ENCODE data around the gene POLR3B. TPM values are rescaled to one million over a fixed set of nuclear protein-coding genes. Genes with fewer than 3 reads are reported as not detected.
A peak's percentile ranks its signal among the peaks of the same experiment; 100 is the strongest.
"Not testable (repeated sequence)": the region's sequence is repeated elsewhere in the genome, so short reads cannot be mapped to it uniquely, and the experiment has no call there.

The POLR3B gene
- total RNA-seq, 1 donor = 11.9 TPM

DNA sequence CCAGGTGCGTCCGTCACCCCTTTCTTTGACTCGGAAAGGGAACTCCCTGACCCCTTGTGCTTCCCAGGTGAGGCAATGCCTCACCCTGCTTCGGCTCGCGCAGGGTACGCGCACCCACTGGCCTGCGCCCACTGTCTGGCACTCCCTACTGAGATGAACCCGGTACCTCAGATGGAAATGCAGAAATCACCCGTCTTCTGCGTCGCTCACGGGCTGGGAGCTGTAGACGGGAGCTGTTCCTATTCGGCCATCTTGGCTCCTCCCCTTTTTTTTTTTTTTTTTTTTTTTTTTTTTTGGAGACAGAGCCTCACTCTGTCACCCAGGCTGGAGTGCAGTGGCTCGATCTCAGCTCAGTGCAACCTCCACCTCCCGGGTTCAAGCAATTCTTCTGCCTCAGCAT is 120.1 kb downstream of the POLR3B start:
- not testable (repeated sequence) for H3K4me1 ChIP-seq (ENCODE audit: insufficient read depth, low read length); H3K36me3 ChIP-seq (ENCODE audit: insufficient read depth, low read length); H3K4me2 ChIP-seq (ENCODE audit: insufficient read depth, low read length); H3K4me3 ChIP-seq (ENCODE audit: insufficient read depth, low read length); H3K27ac ChIP-seq (ENCODE audit: low read depth, low read length); H3K27me3 ChIP-seq (ENCODE audit: insufficient read depth, low read length); H2AFZ ChIP-seq (ENCODE audit: low read length); H3K9me3 ChIP-seq (ENCODE audit: low read depth, low read length); H4K20me1 ChIP-seq (ENCODE audit: insufficient read depth, low read length); H3K79me2 ChIP-seq (ENCODE audit: insufficient read depth, low read length); DNase-seq (ENCODE audit: insufficient read length, low spot score, missing footprints)

- H3K79me2 ChIP-seq (ENCODE audit: insufficient read depth, low read length) = no peaks in the 10 kb centered on the region
- peaks cover 2% of the 10 kb centered on the region for H3K36me3 ChIP-seq (ENCODE audit: insufficient read depth, low read length)
- H4K20me1 ChIP-seq (ENCODE audit: insufficient read depth, low read length) = no peaks in the 10 kb centered on the region
- peak; percentile 75 for DNase-seq (ENCODE audit: insufficient read length, low spot score, missing footprints)
- no peaks in the 10 kb centered on the region for H3K9me3 ChIP-seq (ENCODE audit: low read depth, low read length)
- H3K27ac ChIP-seq (ENCODE audit: low read depth, low read length) = no peak overlapping the region
- H3K4me3 ChIP-seq (ENCODE audit: insufficient read depth, low read length) = no peak overlapping the region
- no peak overlapping the region for H2AFZ ChIP-seq (ENCODE audit: low read length)
- TF ChIP-seq CTCF (IDR thresholded peaks at IDR 0.05; ENCODE audit: extremely low read depth, low read depth, low read length) = no peak
- H3K27me3 ChIP-seq (ENCODE audit: insufficient read depth, low read length) = no peaks in the 10 kb centered on the region
- H3K4me2 ChIP-seq (ENCODE audit: insufficient read depth, low read length) = no peak overlapping the region
- no peaks in the 10 kb centered on the region for H3K4me1 ChIP-seq (ENCODE audit: insufficient read depth, low read length)
Observed at GRCh38 chr12:106480251-106480650, 122.7 kb downstream of the POLR3B start.

DNA sequence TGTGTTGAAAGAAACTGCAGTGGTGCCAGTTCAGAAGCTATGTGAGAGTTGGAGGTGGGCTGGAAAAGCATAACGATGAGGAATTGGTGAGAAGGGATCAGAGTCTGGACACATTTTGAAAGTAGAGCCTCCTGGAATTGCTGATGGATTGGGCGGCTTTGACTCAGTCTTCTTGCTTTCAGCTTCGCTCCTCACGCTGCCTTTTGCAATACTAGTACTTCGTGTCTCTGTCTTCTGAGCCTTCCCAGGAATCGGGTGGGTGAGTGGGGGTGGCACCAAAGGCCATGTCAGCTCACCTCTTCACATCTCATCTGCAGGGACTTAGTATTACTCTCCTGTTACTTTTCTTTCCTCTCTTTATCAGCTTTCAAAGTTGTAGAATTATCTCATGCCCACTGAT is 123.7 kb downstream of the POLR3B start:
- H3K9me3 ChIP-seq (ENCODE audit: low read depth, low read length) = no peaks in the 10 kb centered on the region
- peaks cover 2% of the 10 kb centered on the region for H3K36me3 ChIP-seq (ENCODE audit: insufficient read depth, low read length)
- no peak overlapping the region for H2AFZ ChIP-seq (ENCODE audit: low read length)
- DNase-seq (ENCODE audit: insufficient read length, low spot score, missing footprints) = peak; percentile 64
- no peak for TF ChIP-seq CTCF (IDR thresholded peaks at IDR 0.05; ENCODE audit: extremely low read depth, low read depth, low read length)
- no peaks in the 10 kb centered on the region for H3K27me3 ChIP-seq (ENCODE audit: insufficient read depth, low read length)
- H3K4me2 ChIP-seq (ENCODE audit: insufficient read depth, low read length) = no peak overlapping the region
- no peaks in the 10 kb centered on the region for H3K4me1 ChIP-seq (ENCODE audit: insufficient read depth, low read length)
- no peak overlapping the region for H3K4me3 ChIP-seq (ENCODE audit: insufficient read depth, low read length)
- no peak overlapping the region for H3K27ac ChIP-seq (ENCODE audit: low read depth, low read length)
- H3K79me2 ChIP-seq (ENCODE audit: insufficient read depth, low read length) = no peaks in the 10 kb centered on the region
- H4K20me1 ChIP-seq (ENCODE audit: insufficient read depth, low read length) = no peaks in the 10 kb centered on the region

- Histone ChIP-seq H3K4me1 (ENCODE audit: insufficient read depth, low read length) (no peaks in the 10 kb centered on the region), H2AFZ (ENCODE audit: low read length) (no peak overlapping the region), H3K27me3 (ENCODE audit: insufficient read depth, low read length) (no peaks in the 10 kb centered on the region), H3K9me3 (ENCODE audit: low read depth, low read length) (no peaks in the 10 kb centered on the region), H3K79me2 (ENCODE audit: insufficient read depth, low read length) (no peaks in the 10 kb centered on the region), H4K20me1 (ENCODE audit: insufficient read depth, low read length) (no peaks in the 10 kb centered on the region), H3K4me3 (ENCODE audit: insufficient read depth, low read length) (no peak overlapping the region), H3K4me2 (ENCODE audit: insufficient read depth, low read length) (no peak overlapping the region), H3K27ac (ENCODE audit: low read depth, low read length) (no peak overlapping the region), H3K36me3 (ENCODE audit: insufficient read depth, low read length) (no peaks in the 10 kb centered on the region)
- no peak for DNase-seq (ENCODE audit: insufficient read length, low spot score, missing footprints)
- TF ChIP-seq CTCF (IDR thresholded peaks at IDR 0.05; ENCODE audit: extremely low read depth, low read depth, low read length) = no peak
Observed at GRCh38 chr12:106487664-106488063, 130.1 kb downstream of the POLR3B start.
